ENCODE results near the gene SARS1.

SARS1 gene

DNA sequence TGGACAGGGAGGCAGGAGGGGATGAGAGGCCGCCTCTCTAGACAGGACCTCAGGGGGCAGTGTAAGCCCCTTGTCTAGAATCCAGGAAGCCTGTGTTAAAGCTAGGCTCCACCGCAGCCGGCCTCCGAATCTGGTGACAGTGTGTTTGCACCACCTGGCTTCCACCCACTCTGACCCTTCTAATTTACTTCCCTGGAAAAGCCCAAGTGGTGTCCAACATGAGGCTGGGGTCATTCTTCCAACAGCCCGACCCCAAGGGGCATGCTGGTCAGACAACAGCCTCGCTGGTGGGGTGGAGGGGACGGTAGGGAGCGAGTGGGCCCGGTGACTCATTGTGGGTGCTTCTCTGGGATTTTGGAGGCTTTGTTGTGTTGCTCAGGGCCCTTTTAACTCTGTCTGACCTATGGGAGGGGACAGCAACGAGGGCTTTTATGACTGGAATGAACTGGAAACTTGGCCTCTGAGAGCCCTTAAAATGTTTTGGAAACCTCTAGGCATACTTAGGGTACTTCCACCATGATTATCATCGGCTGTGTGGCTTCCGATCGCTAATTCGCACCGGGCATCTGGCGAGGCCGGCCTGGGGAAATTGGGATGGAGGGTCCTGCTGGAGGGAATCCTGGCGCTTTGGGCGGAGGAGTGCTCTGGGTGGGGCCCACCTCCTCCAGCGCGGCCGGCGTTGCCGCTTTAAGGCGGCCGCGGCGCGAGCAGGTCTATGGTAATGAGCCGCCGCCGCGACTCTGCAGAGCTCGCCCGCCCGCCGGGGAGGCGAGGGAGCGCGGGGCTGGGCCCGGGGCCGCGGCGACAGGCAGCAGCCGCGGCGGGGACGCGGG lies 35.3 kb downstream of the SARS1 start, which contains the start of gene CELSR2:
CELSR2 (plus strand) TSS at position 743 of the 833 bp plus-strand sequence. CDS start 541 bp downstream, outside the sequence.
- Histone ChIP-seq H3K9me3 (ENCODE audit: control insufficient read depth, insufficient read depth, low read length) (no peaks in the 10 kb centered on the region), H3K36me3 (ENCODE audit: control insufficient read depth, insufficient read depth, low read length) (no peaks in the 10 kb centered on the region), H3K27me3 (ENCODE audit: control insufficient read depth, insufficient read depth, low read length) (0 out of 2 replicates have a peak, but pooled peaks cover 5% of the 10 kb centered on the region), H3K4me1 (ENCODE audit: control insufficient read depth, insufficient read depth, low read length) (peaks cover 17% of the 10 kb centered on the region), H3K27ac (ENCODE audit: low read length) (no peak within 1 kb of the TSS), H3K4me3 (ENCODE audit: low read length) (peak within 1 kb of the TSS; percentile 61; the same call in 1 of the 2 replicates)
- DNase-seq (ENCODE audit: low read depth, low spot score): no peak
- WGBS (ENCODE audit: insufficient coverage, insufficient read length): no CpG with 5 or more reads among the region's 49 CpGs

DNA sequence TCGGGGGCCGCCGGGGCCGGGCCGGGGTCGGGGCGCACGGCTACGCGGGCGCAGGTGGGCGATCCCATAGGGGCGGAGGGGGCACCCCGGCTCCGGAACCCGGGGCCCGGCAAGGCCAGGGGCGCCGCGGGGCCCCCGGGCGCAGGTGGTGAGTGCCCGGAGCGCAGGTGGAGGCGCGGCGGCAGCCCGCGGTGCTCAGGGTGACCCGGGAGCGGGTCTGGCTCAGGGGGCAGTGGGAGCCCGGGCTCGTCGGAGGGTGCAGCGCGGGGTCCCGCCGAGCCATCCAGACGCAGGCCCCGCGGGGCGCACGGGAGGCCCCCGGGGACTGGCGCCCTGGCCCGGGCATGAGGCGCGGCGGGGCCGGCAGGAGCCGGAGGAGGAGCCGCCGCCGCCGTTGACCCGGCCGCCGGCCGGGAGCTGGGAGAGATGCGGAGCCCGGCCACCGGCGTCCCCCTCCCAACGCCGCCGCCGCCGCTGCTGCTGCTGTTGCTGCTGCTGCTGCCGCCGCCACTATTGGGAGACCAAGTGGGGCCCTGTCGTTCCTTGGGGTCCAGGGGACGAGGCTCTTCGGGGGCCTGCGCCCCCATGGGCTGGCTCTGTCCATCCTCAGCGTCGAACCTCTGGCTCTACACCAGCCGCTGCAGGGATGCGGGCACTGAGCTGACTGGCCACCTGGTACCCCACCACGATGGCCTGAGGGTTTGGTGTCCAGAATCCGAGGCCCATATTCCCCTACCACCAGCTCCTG lies 36.1 kb downstream of the SARS1 start:
- Histone ChIP-seq H3K36me3 (ENCODE audit: control insufficient read depth, insufficient read depth, low read length) (no peaks in the 10 kb centered on the region), H3K9me3 (ENCODE audit: control insufficient read depth, insufficient read depth, low read length) (no peaks in the 10 kb centered on the region), H3K27me3 (ENCODE audit: control insufficient read depth, insufficient read depth, low read length) (0 out of 2 replicates have a peak, but pooled peaks cover 5% of the 10 kb centered on the region), H3K4me1 (ENCODE audit: control insufficient read depth, insufficient read depth, low read length) (peaks cover 21% of the 10 kb centered on the region), H3K27ac (ENCODE audit: low read length) (no peak overlapping the region), H3K4me3 (ENCODE audit: low read length) (peak overlapping the region; percentile 61; the same call in 1 of the 2 replicates)
- no CpG with 5 or more reads among the region's 80 CpGs for WGBS (ENCODE audit: insufficient coverage, insufficient read length)
- DNase-seq (ENCODE audit: low read depth, low spot score): no peak

- Histone ChIP-seq H3K4me3 (ENCODE audit: low read length) (no peak overlapping the region), H3K27ac (ENCODE audit: low read length) (no peak overlapping the region), H3K27me3 (ENCODE audit: control insufficient read depth, insufficient read depth, low read length) (0 out of 2 replicates have a peak, but pooled peaks cover 5% of the 10 kb centered on the region), H3K9me3 (ENCODE audit: control insufficient read depth, insufficient read depth, low read length) (no peaks in the 10 kb centered on the region), H3K4me1 (ENCODE audit: control insufficient read depth, insufficient read depth, low read length) (peaks cover 21% of the 10 kb centered on the region), H3K36me3 (ENCODE audit: control insufficient read depth, insufficient read depth, low read length) (no peaks in the 10 kb centered on the region)
- DNase-seq (ENCODE audit: low read depth, low spot score): no peak
- no CpG with 5 or more reads among the region's 33 CpGs for WGBS (ENCODE audit: insufficient coverage, insufficient read length)
Observed at GRCh38 chr1:109250454-109251276, 36.9 kb downstream of the SARS1 start.

GRCh38 chr1:109251277-109252166 lies 37.8 kb downstream of the SARS1 start:
- Histone ChIP-seq H3K4me3 (ENCODE audit: low read length) (no peak overlapping the region), H3K27me3 (ENCODE audit: control insufficient read depth, insufficient read depth, low read length) (0 out of 2 replicates have a peak, but pooled peaks cover 5% of the 10 kb centered on the region), H3K27ac (ENCODE audit: low read length) (no peak overlapping the region), H3K36me3 (ENCODE audit: control insufficient read depth, insufficient read depth, low read length) (no peaks in the 10 kb centered on the region), H3K4me1 (ENCODE audit: control insufficient read depth, insufficient read depth, low read length) (peaks cover 21% of the 10 kb centered on the region), H3K9me3 (ENCODE audit: control insufficient read depth, insufficient read depth, low read length) (no peaks in the 10 kb centered on the region)
- no CpG with 5 or more reads among the region's 32 CpGs for WGBS (ENCODE audit: insufficient coverage, insufficient read length)
- no peak for DNase-seq (ENCODE audit: low read depth, low spot score)

DNA sequence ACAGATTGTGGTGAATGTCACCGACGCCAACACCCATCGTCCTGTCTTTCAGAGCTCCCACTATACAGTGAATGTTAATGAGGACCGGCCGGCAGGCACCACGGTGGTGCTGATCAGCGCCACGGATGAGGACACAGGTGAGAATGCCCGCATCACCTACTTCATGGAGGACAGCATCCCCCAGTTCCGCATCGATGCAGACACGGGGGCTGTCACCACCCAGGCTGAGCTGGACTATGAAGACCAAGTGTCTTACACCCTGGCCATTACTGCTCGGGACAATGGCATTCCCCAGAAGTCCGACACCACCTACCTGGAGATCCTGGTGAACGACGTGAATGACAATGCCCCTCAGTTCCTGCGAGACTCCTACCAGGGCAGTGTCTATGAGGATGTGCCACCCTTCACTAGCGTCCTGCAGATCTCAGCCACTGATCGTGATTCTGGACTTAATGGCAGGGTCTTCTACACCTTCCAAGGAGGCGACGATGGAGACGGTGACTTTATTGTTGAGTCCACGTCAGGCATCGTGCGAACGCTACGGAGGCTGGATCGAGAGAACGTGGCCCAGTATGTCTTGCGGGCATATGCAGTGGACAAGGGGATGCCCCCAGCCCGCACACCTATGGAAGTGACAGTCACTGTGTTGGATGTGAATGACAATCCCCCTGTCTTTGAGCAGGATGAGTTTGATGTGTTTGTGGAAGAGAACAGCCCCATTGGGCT lies 38.6 kb downstream of the SARS1 start:
- no peak for DNase-seq (ENCODE audit: low read depth, low spot score)
- Histone ChIP-seq H3K4me1 (ENCODE audit: control insufficient read depth, insufficient read depth, low read length) (peaks cover 21% of the 10 kb centered on the region), H3K36me3 (ENCODE audit: control insufficient read depth, insufficient read depth, low read length) (no peaks in the 10 kb centered on the region), H3K4me3 (ENCODE audit: low read length) (no peak overlapping the region), H3K27me3 (ENCODE audit: control insufficient read depth, insufficient read depth, low read length) (0 out of 2 replicates have a peak, but pooled peaks cover 5% of the 10 kb centered on the region), H3K9me3 (ENCODE audit: control insufficient read depth, insufficient read depth, low read length) (no peaks in the 10 kb centered on the region), H3K27ac (ENCODE audit: low read length) (no peak overlapping the region)
- WGBS (ENCODE audit: insufficient coverage, insufficient read length): no CpG with 5 or more reads among the region's 31 CpGs

DNA sequence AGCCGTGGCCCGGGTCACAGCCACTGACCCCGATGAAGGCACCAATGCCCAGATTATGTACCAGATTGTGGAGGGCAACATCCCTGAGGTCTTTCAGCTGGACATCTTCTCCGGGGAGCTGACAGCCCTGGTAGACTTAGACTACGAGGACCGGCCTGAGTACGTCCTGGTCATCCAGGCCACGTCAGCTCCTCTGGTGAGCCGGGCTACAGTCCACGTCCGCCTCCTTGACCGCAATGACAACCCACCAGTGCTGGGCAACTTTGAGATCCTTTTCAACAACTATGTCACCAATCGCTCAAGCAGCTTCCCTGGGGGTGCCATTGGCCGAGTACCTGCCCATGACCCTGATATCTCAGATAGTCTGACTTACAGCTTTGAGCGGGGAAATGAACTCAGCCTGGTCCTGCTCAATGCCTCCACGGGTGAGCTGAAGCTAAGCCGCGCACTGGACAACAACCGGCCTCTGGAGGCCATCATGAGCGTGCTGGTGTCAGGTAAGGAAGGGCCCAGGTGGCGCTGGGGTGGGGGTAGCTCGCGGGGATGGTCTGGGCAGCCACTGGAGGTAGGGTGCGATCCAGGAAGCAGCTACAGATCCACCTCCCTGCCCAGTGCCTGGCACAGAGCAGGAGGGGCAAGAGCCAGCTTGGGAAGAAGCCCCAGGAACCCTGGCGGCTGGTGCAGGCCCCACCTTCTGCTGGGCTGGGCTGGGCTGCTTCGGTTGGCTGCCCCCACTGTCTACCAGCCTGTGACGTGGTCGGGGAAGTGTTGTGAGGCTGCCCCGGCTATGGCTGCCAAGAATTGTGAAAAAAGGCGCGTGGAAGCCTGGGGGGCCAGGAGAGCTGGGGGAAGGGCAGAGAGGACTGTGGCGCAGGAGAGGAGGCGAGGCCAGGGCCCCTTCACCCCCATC lies 39.4 kb downstream of the SARS1 start:
- no peak overlapping the region for H3K27ac ChIP-seq (ENCODE audit: low read length)
- no CpG with 5 or more reads among the region's 33 CpGs for WGBS (ENCODE audit: insufficient coverage, insufficient read length)
- 0 out of 2 replicates have a peak, but pooled peaks cover 5% of the 10 kb centered on the region for H3K27me3 ChIP-seq (ENCODE audit: control insufficient read depth, insufficient read depth, low read length)
- no peaks in the 10 kb centered on the region; the same call in 1 of the 2 replicates for H3K36me3 ChIP-seq (ENCODE audit: control insufficient read depth, insufficient read depth, low read length)
- H3K4me3 ChIP-seq (ENCODE audit: low read length): no peak overlapping the region
- H3K9me3 ChIP-seq (ENCODE audit: control insufficient read depth, insufficient read depth, low read length): no peaks in the 10 kb centered on the region
- H3K4me1 ChIP-seq (ENCODE audit: control insufficient read depth, insufficient read depth, low read length): peaks cover 21% of the 10 kb centered on the region
- DNase-seq (ENCODE audit: low read depth, low spot score): no peak

DNA sequence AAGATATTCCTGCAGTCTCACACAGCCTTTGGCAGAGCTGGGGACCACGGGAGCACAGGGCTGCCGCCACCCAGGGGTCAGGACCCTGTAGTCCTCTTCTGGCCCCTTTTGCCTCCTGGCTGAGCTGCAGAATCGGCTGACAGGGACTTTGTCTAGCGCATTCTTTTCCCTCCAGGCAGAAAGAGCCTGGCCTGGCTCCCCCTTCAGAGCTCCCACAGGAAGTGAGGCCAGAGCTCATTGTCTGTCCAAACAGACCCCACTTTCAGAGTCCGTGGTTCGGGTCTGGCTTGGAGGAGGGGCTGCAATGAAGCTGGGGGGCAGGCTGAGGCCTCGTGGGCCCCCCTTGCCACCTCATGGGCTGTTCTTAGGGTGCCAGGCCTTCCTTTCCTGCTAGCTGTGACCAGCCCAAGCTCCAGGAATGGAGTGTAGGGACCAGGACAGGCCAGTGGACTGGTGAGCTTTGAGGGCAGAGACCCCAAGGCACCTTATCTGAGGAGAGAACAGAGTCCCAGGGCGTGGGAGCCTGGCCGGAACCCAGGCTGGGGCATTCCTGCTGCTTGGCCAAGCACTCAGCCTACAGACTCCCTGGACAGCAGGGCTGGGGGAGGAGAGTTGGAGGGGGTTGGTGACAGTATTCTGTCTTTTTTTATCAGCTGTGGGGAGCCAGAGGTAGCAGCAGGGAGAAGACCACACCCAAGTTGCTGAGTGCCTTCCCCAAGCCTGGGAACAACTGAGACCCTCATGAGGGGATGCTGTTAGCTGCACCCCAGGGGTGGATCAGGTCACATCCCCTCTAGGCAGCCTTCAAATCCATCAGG lies 40.3 kb downstream of the SARS1 start:
- Histone ChIP-seq H3K36me3 (ENCODE audit: control insufficient read depth, insufficient read depth, low read length) (peaks cover 5% of the 10 kb centered on the region; the same call in 1 of the 2 replicates), H3K27ac (ENCODE audit: low read length) (no peak overlapping the region), H3K4me1 (ENCODE audit: control insufficient read depth, insufficient read depth, low read length) (peaks cover 15% of the 10 kb centered on the region), H3K27me3 (ENCODE audit: control insufficient read depth, insufficient read depth, low read length) (0 out of 2 replicates have a peak, but pooled peaks cover 5% of the 10 kb centered on the region), H3K4me3 (ENCODE audit: low read length) (no peak overlapping the region), H3K9me3 (ENCODE audit: control insufficient read depth, insufficient read depth, low read length) (no peaks in the 10 kb centered on the region)
- no peak for DNase-seq (ENCODE audit: low read depth, low spot score)
- no CpG with 5 or more reads among the region's 9 CpGs for WGBS (ENCODE audit: insufficient coverage, insufficient read length)

GRCh38 chr1:109254621-109255096 lies 40.9 kb downstream of the SARS1 start:
- Histone ChIP-seq H3K27me3 (ENCODE audit: control insufficient read depth, insufficient read depth, low read length) (0 out of 2 replicates have a peak, but pooled peaks cover 5% of the 10 kb centered on the region), H3K4me3 (ENCODE audit: low read length) (no peak overlapping the region), H3K9me3 (ENCODE audit: control insufficient read depth, insufficient read depth, low read length) (no peaks in the 10 kb centered on the region), H3K4me1 (ENCODE audit: control insufficient read depth, insufficient read depth, low read length) (peaks cover 15% of the 10 kb centered on the region), H3K36me3 (ENCODE audit: control insufficient read depth, insufficient read depth, low read length) (peaks cover 7% of the 10 kb centered on the region; the same call in 1 of the 2 replicates), H3K27ac (ENCODE audit: low read length) (no peak overlapping the region)
- DNase-seq (ENCODE audit: low read depth, low spot score): no peak
- no CpG with 5 or more reads among the region's 7 CpGs for WGBS (ENCODE audit: insufficient coverage, insufficient read length)
